H4 (cell line): ENCODE data around the gene FAM53C. TPM values are rescaled to one million over a fixed set of nuclear protein-coding genes. Genes with fewer than 3 reads are reported as not detected.
"Not testable (repeated sequence)": the region's sequence is repeated elsewhere in the genome, so short reads cannot be mapped to it uniquely, and the experiment has no call there.

Experiments used
- DNase-seq: peaks from one replicate; pipeline ENCODE4 v3.0.0-alpha.2; 2015; ENCODE audit warnings: low spot score
- total RNA-seq: library from RNA; depleted of rRNA; stranded (reverse); fragments of >200 nt; shearing (Covaris generic); gene quantifications from 2 replicates; pipeline ENCODE4 v1.2.3, GENCODE V29; 2014; rRNA removed

Gene FAM53C
- 24.8 and 25.8 TPM in 2 replicates for total RNA-seq

DNA sequence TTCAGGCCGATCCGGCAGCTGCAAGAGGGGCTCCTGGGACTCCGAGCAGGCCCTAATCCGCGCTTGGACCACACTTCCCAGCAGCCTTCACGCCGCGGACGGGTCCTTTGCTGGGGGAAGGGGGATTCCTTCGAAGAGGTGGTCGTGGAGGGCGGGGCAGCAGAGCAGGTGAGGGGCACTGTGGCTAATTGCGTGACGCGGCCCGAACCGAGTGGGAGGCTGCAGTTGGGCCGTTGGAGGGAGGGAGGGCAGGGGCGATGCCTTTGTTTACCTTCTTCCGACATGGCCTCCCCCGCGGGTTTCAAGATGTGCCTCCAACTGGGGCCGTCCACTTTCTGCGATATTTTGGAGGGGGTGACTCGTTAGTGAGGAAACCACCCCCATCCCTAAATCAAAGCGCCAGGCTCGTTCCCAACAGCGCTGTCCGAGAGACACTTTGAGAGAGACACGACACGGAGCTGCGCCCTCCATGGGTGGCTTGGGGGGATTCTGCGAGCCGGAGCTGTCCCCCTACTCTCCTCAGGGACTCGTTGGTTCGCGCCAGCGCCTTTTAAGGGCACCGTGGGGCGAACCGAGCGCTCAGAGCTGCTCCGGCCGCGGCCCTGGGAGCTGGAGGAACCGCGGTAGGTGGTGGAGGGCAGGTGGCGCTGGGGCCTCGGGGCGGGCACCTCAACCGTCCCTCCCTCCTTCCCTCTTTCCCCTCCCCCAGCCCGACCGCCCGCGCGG lies at the start of gene FAM53C:
FAM53C (plus strand) TSS at position 582 of the 726 bp plus-strand sequence. CDS start 3,070 bp downstream, outside the sequence.
- DNase-seq = peak; percentile 89

DNA sequence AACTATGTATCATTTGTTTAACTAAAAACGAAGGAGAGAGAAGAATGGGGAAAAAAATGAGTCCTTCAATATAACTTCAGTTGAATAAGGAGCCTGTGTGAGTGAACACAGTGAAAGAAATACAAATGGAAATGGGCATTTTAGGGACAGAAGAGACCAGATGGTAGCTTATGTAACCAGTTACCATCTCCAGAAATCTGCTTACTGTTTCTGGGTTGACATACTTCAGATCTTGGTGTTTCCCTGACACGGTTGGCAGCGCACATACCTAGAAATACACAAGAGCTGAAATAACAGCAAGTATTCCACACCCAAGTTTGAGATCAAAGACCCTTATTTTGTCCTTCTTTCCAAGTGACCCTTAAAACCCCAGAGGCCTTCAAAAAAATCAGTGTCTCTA lies 48.8 kb upstream of the FAM53C start:
- no peak for DNase-seq

DNA sequence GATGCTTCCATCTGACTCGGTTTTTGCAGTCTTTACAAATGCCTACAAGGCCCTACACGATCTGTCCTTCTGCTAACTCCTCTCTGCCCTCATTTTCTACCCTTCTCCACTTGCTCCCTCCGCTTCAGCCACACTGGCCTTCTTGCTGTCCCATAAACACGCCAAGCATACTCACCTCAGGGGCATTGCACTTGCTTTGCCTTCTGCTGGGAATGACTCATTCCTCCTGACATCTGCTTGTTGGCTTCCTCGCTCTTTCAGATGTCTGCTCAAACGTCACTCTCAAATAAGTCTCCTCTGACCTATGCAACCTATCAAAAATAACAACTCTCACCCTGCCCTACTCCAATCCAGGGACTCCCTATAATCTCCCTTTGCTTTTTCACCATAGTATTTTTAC lies 34.7 kb upstream of the FAM53C start:
- no peak for DNase-seq

DNA sequence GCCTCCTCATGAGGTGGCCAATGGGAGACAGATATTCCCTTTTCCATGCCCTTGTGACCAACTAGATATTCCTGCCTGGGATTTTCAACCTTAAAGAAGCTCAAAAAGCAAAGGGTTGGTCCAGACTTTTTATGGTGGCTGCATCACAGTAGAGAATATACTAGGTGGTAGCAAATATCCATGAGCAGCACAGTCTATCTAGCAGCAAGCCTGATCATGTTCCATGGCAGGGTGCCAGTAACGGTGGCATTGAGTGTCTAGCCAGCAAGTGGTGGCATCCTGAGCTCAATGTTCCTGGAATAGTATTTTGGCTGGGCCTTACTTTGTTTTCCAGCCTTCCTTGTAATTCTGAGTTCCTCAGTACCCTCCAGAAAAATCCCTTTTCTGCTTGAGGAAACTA lies 32.3 kb upstream of the FAM53C start:
- DNase-seq = no peak

DNA sequence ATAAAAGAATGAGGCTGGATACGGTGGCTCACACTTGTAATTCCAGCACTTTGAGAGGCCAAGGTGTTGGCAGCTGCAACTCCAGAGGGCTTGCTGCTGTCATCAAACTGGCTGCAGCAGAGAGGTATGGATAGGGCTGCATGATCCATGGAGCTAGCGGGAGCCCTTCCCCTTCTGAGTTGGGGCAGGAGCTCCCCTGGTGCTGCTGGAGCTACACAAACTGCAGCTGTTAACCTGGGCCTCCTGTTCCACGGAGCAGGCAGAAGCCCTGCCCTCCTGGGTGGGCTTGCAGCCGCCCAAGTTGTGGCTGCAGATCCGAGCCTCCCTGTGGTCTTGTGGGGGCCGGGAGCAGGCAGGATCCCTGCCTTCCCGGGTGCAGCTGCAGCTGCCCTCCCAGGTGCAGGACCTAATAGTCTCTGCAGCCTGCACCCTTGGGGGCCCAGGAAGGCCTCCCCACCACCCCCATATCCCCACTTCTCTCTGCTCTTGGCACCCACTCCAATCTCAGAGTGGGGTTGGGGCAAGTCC lies 22.3 kb upstream of the FAM53C start:
- no peak for DNase-seq

DNA sequence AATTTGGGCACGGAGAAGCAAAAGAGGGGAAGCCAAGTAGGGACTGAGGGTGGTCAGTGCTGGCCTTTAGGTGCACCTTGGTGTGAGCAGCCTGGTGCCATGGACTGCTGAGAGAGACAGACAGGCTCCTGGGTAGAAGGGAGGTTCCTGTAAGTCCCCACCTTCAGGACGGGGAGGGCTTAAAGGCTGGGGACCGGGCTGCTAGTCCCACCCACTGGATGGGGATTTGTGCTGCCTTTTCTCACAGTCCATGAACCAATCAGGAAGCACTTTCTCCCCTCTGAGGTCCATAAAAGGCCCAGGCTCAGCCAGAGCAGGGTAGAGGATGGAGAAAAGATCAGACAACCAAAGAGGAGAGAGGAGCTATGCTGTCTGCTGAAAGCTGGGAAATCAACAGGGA lies 21.7 kb upstream of the FAM53C start:
- no peak for DNase-seq

DNA sequence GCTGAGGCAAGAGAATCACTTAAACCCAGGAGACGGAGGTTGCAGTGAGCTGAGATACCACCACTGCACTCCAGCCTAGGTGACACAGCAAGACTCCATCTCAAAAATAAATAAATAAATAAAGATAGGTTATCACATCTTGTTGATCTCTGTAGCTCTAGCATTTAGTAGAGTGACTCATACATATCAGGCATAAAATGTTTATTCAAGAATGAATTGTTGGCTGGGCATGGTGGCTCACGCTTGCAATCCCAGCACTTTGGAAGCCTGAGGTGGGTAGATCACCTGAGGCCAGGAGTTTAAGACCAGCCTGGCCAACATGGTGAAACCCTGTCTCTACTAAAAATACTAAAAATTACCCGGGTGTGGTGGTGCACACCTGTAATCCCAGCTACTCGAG lies 19.9 kb upstream of the FAM53C start:
- not testable (repeated sequence) for DNase-seq

DNA sequence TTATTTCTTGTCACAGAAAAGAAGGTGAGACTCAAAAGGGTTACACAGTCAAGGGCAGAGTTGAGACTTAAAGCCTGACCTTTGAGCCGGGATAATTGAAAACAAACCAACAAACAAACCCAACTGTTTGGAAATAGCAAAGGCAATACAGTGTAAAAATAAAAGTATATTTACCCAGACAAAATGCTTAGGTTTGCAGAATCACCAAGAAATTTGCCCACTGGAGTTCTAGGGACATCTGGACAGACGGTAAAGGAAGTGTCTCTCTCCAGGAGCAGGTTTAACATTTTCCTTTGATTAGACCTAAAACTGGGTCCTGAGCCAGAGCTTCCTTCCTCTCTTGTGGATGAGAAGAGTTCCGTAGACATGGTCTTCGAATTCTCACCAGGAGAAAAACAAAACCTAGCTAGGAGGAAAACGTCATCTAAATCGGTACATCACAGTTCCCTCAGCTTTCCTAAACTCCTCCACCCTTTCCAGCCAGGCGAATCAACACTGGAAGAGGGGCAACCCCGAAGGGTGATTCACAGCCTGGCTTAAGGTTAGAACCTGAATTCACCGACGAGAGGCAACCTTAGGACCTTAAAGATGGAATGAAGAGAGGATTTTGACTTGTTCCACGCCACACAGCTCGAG lies 7.1 kb upstream of the FAM53C start:
- DNase-seq = no peak

DNA sequence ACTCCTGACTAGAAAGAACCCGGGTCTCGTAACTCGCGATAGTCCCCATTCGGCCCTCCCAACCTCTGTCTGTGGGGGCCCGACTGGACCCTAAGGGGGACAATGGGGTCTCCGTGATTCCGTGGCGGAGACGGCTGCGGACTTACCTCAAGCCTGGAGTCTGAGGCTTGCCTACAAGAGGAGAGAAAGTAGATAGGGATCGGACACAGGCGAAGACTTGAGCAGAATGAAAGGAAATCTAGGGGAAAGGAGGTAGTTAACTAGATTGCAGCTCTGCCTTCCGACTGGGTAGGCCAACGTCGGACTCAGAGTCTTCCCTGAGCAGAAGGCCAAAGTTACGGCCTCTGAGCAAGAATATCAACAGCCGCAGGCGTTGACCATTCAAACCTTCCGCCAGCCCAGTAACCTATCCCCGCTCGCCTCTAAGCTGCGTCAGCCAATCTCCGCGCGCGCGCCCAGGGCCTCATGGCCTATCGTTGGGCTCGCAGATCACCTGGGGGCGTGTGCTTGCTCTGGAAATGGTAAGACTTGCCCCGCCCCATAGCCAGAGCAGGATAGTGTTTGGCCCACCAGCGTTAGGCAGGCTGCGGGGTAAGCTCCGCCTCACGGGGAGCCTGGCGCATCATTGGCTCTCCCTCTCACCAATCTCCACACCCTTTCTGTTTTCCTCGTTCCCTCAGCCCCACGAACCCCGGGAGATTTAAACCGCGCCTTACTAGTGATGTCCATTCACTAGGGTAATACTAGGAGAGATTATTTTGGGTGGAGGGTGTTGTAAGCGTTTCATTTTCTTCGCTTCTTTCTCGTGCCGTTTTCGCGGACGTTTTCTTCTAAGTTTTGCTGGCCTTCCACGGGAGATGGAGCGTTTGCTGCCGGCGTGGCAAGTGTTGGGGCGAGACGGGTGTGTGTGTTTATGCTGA lies 6.4 kb upstream of the FAM53C start, which contains the start of gene CDC25C:
CDC25C (minus strand) TSS at position 356 of the 920 bp plus-strand sequence. CDS start 624 bp downstream, outside the sequence.
- DNase-seq = peak; percentile 100

DNA sequence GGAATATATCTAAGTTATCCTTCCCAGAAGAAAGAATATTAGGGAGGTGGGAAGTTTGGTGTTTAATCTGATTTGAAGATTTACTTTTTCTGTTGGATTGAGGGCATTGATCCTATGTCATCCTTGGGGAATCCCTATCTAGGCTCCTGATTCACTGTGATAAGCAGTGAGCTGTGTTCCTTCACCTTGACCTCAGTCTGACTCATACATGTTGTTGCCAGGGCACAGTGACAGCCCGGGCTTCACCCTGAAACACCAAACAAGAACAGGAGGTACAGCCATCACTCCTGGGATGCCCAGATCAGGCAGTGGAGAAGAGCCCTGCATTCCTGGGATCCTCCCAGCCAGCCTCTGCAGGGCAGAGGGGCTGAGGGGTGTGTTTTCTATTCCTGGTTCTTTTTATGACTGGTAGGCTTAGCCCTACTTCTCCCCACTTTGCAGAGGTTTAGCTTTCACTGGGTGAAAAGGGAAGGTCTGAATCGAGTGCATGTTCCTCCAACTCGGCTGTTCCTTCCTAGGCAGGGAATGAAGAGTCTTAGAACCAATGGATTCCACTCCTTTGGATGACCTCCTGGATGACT lies 3.1 kb upstream of the FAM53C start:
- no peak for DNase-seq

DNA sequence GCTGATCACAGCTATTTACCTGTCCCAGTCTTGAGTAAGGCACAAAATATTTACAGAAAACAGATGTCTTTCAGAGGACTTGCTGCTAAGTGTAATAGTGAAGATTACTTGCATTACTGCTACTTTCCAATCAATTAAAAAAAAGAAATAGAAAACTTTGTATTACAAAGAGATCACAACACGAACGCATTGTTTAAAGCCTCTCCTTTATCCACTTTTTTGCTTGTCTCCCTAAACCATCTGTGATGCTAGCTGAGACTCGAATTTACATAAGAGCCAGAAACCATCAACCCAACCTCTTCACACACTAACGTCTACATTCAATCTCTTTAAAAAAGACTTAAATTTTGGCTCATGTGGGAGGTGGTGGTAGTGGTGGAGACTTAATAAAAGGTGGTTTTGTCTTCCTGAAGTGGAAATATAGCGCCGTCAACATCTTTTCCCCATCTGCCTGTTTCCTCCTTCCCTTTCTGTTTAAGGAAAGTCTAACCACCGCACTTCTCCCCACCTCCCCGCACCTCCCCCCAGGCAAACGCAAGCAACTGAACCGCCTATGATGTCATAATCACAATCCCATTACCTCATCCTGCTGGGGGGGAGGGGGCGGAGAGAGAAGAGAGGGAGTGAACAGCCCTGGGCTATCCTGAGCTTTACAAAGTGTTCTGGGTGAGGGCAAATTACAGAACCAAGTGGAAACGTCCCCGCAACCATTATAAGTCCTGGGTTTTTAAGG lies 948 bp upstream of the FAM53C start:
- peak; percentile 83 for DNase-seq

DNA sequence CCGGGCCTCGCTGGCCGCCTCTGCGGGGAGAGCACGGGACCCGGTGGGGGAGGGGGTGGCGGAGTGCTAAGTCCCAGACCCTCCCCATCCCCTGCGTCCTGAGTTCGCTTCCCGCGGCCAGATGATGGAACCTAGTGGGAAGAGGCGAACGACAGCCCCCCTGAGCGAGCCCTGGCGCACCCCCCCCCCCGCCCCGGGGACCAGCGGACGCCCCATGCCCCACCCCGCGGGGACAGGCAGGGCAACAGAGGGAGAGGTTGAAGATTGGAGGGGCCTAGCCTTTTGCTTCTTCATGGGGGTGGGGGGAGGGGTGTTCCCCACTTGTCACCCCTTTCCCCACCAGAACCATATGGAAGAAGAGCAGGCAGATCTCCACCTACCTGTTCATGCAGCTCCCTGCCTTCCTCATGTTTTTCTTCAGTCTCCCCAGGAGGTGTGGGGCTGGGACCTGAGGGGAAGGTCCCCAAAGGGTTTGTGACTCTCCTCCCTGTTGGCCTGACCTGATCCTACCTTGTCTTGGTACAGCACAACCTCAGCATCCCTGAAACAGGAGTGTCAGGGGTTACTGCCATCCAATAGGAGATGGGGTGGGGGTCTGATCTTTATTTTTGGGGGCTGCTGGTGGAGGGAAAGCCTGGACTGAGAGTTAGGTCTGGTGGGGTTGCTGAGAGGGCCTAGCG lies 485 bp downstream of the FAM53C start:
- no peak for DNase-seq

DNA sequence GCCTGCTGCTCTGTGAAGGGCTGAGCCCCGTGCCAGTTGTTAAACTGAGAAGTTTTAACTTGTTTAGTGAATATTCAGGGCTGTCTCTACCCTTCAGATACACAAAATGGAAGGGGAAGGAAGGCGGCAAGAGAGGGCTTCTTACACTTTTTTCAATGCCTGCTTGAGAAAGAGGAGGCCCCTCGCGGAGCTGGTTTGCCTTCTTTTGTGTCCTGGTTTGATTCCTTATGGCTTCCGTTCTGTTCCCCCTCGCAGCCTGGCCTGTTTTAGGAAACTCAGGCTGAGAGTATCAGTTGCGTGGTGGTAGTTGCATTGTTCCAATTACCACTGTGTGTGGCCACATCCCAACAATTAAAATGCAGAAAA lies 1.0 kb downstream of the FAM53C start:
- no peak for DNase-seq

DNA sequence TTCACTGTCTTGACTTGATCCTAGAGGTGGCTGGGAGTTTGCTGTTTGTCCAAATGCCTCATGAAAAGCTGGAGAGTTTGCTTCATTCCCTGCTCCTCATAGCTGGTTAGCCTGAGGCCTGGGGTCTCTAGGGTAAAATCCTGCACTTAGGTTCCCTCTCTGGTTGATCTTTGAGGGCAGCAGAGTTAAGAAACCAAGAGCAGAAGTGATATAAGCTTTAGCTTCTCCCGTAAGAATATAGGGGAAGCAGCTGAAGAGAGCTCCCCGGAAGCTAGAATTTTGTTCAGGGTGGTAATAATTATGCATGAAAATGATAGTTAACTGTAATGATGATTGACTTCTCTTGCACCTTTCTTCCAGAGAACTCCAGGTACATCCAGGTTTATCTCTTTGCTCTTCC lies 1.4 kb downstream of the FAM53C start:
- DNase-seq = no peak

DNA sequence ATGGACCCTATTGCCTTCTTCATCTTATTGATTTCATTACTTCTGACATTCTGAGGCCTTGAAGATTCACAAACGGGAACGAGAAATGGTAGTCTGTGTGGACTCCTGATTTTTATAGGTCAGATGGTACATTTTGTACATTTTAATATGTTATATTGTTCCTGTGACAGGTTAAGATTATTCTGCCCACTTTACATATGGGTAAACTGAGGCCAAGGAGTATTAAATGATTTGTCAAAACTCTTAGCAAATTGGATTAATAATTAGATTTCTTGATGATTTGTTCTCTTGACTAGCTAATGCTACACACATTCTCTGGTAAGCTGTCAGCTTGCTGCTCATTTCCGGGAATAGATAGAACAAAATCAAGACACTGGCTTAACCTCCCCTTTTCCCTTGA lies 1.9 kb downstream of the FAM53C start:
- no peak for DNase-seq

DNA sequence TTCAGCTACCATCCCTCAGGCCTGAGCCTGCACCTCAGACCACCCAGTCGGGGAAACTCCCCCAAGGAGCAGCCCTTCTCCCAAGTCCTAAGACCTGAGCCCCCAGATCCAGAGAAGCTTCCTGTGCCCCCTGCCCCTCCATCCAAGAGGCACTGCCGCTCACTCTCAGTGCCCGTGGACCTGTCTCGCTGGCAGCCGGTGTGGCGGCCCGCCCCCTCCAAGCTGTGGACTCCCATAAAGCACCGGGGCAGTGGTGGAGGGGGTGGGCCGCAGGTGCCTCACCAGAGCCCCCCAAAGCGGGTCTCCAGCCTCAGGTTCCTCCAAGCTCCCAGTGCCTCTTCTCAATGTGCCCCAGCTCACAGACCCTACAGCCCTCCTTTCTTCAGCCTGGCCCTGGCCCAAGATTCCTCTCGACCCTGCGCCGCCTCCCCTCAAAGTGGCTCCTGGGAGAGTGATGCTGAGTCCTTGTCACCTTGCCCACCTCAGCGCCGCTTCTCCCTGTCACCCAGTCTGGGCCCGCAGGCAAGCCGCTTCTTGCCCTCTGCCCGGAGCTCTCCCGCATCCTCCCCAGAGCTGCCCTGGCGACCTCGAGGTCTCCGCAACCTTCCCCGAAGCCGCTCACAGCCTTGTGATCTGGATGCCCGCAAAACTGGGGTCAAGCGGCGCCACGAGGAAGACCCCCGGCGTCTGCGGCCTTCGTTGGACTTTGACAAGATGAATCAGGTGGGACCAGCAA lies 7.0 kb downstream of the FAM53C start:
- DNase-seq = no peak

DNA sequence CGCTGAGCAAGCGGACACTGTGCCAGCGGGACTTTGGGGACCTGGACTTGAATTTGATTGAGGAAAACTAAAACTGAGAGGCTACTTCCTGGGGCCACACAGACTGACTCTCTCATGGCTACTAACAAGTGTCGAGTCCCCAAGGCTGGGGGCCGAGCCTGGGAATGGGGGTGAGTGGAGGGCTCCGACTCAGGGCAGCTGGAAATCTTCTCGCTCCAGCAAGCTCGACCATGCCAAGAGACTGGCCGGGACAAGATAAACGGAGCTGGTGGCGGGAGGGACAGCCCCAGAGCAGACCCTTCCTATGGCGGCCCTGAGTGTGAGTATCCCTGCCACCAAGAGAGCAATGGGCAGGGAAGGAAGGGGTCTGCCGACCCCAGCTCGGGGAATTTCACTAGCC lies 8.8 kb downstream of the FAM53C start:
- no peak for DNase-seq

DNA sequence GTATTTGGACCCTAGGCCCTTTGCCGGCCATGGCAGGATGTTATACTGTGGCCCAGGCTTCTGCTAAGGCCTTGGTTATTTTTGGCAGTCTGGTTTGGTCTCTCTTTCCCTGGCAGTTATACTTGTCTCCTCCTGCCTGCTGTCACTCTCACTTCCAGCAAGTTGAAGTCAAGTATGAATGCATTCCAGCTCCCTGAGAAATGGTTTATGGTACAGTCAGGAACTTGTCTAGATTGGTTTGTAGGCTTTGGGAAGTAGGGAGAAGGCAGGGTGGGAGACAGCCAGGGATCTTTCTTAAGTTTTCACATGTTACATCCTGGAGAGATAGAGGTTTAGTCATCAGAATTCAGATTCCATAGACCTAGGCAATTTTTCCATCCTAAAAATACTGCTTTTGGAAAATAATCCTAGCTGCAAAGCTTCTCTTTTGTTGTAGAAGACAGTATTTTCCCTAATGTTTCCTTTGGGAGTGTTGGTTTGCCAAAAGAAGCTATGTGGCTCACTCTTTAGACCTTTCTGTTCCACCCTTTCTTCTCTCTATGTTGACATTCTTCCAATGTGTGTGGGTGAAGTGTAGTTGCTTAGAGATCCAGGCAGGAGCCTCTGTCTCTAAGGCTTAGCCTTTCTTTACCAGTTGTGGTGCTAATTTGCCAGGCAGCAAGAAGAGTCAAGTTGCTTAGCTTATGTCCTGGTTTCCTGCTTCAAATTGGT lies 11.9 kb downstream of the FAM53C start:
- DNase-seq = no peak

DNA sequence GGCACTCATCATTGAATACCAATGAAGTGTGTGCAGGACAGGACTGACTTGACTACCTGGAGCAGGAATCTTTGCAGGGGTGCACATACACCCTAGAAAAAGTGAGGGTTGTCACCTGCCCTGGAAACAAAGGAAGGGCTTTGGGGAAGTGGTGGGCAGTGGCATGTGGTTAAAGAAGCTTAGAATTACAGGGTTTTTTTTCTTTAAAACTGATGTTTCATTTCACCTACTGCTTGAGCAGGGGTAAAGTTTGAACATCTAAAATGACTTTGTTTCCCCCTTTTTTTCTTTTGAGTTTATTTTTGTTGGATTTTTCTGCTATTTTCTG lies 12.5 kb downstream of the FAM53C start:
- DNase-seq = no peak
